ENCODE data around the gene RTN4R. TPM values are rescaled to one million over a fixed set of nuclear protein-coding genes. Genes with fewer than 3 reads are reported as not detected.
A peak's percentile ranks its signal among the peaks of the same experiment; 100 is the strongest.

Gene RTN4R
- polyA plus RNA-seq, 1 experiment: 0.16 TPM

GRCh38 chr22:20205964-20206708 is 62.0 kb downstream of the RTN4R start:
- peaks cover 6% of the 10 kb centered on the region; the same call in 1 of the 2 replicates for H3K9me3 ChIP-seq (ENCODE audit: control insufficient read depth, insufficient read depth, low read length)
- peak overlapping the region; percentile 70 for H3K4me3 ChIP-seq (ENCODE audit: low read depth, low read length)
- CTCF ChIA-PET: interaction anchor here (0.6 kb wide), 1 partner anchor 82 kb away, joined by 8 read pairs; no protein-coding TSS in a partner anchor
- POLR2A ChIA-PET: no interaction called here
- H3K27me3 ChIP-seq (ENCODE audit: control insufficient read depth, insufficient read depth, low read length): no peaks in the 10 kb centered on the region
- peak overlapping the region; percentile 52 for H3K27ac ChIP-seq (ENCODE audit: low read depth, low read length)
- peak; percentile 11 for DNase-seq (ENCODE audit: low read depth, low spot score)
- TF ChIP-seq, protein P1, sequence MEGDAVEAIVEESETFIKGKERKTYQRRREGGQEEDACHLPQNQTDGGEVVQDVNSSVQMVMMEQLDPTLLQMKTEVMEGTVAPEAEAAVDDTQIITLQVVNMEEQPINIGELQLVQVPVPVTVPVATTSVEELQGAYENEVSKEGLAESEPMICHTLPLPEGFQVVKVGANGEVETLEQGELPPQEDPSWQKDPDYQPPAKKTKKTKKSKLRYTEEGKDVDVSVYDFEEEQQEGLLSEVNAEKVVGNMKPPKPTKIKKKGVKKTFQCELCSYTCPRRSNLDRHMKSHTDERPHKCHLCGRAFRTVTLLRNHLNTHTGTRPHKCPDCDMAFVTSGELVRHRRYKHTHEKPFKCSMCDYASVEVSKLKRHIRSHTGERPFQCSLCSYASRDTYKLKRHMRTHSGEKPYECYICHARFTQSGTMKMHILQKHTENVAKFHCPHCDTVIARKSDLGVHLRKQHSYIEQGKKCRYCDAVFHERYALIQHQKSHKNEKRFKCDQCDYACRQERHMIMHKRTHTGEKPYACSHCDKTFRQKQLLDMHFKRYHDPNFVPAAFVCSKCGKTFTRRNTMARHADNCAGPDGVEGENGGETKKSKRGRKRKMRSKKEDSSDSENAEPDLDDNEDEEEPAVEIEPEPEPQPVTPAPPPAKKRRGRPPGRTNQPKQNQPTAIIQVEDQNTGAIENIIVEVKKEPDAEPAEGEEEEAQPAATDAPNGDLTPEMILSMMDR (IDR thresholded peaks at IDR 0.05; ENCODE audit: low read depth, low read length): peak; percentile 25; the same call in 1 of the 2 replicates

DNA sequence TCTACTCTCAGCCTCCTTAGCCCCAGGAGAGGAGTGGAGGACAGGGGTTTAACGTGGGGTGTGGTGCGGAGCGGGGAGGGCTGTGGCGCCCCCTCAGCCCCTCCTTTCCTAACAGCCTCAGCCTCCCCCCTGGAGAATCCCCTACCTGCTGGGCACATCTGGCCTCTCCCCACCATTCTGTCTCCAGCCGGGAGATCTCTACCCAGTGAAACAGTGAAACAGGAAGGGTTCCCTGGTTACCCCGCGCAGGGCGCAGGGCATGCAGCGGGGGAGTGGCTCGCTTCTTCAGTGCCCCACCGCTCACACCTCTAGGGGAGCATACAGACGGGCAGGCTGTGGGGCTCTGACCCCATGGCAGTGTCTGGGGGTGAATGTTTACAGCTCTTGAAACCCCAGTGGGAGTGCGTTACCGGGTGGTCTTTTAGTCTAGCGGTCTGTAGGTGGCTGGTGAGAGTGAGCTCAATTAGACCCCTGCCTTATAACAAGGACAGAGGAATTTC is 62.6 kb downstream of the RTN4R start:
- Histone ChIP-seq H3K27me3 (ENCODE audit: control insufficient read depth, insufficient read depth, low read length) (no peaks in the 10 kb centered on the region), H3K27ac (ENCODE audit: low read depth, low read length) (no peak overlapping the region), H3K9me3 (ENCODE audit: control insufficient read depth, insufficient read depth, low read length) (peaks cover 6% of the 10 kb centered on the region; the same call in 1 of the 2 replicates), H3K4me3 (ENCODE audit: low read depth, low read length) (no peak overlapping the region)
- CTCF ChIA-PET: no interaction called here
- POLR2A ChIA-PET: no interaction called here
- DNase-seq (ENCODE audit: low read depth, low spot score): no peak
- TF ChIP-seq, protein P1 (IDR thresholded peaks at IDR 0.05; ENCODE audit: low read depth, low read length): no peak

DNA sequence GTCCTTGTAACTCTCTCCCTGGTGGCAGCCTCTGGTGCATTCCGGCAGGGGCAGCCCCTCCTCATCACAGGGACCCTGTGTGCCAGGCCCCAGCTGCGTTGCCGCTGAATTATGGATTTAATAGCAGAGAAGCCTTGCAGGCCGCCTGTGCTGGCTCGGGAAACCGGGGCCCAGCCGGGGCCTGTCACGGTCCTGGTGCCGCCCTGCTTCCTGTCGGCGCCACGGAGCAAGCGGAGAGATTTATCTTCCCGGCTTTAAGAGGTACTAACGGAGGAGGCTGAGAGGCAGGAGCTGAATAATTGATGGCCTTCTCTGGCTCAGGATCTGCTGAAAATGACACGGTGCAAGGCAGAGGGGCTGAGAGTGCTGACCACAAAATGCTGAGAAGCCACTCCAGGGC is 63.3 kb downstream of the RTN4R start:
- Histone ChIP-seq H3K9me3 (ENCODE audit: control insufficient read depth, insufficient read depth, low read length) (peaks cover 6% of the 10 kb centered on the region; the same call in 1 of the 2 replicates), H3K27ac (ENCODE audit: low read depth, low read length) (no peak overlapping the region), H3K4me3 (ENCODE audit: low read depth, low read length) (no peak overlapping the region), H3K27me3 (ENCODE audit: control insufficient read depth, insufficient read depth, low read length) (peaks cover 3% of the 10 kb centered on the region)
- DNase-seq (ENCODE audit: low read depth, low spot score): no peak
- TF ChIP-seq, protein P1 (IDR thresholded peaks at IDR 0.05; ENCODE audit: low read depth, low read length): no peak
- CTCF ChIA-PET: no interaction called here
- POLR2A ChIA-PET: no interaction called here

- TF ChIP-seq, protein P1 (IDR thresholded peaks at IDR 0.05; ENCODE audit: low read depth, low read length): no peak
- POLR2A ChIA-PET: no interaction called here
These were observed 63.8 kb downstream of the RTN4R start for GRCh38 chr22:20204311-20204710.

GRCh38 chr22:20203552-20204201 is 64.4 kb downstream of the RTN4R start:
- DNase-seq (ENCODE audit: low read depth, low spot score): no peak
- Histone ChIP-seq H3K27me3 (ENCODE audit: control insufficient read depth, insufficient read depth, low read length) (peaks cover 11% of the 10 kb centered on the region), H3K4me3 (ENCODE audit: low read depth, low read length) (no peak overlapping the region), H3K9me3 (ENCODE audit: control insufficient read depth, insufficient read depth, low read length) (peaks cover 6% of the 10 kb centered on the region; the same call in 1 of the 2 replicates), H3K27ac (ENCODE audit: low read depth, low read length) (no peak overlapping the region)
- ChIA-PET CTCF (no interaction called here), POLR2A (no interaction called here)
- TF ChIP-seq, protein P1 (IDR thresholded peaks at IDR 0.05; ENCODE audit: low read depth, low read length): no peak

More at GRCh38 chr22:20204311-20204710, 63.8 kb downstream of the RTN4R start:
- CTCF ChIA-PET: no interaction called here
- no peak overlapping the region for H3K4me3 ChIP-seq (ENCODE audit: low read depth, low read length)
- H3K27ac ChIP-seq (ENCODE audit: low read depth, low read length): no peak overlapping the region
- peaks cover 6% of the 10 kb centered on the region; the same call in 1 of the 2 replicates for H3K9me3 ChIP-seq (ENCODE audit: control insufficient read depth, insufficient read depth, low read length)
- H3K27me3 ChIP-seq (ENCODE audit: control insufficient read depth, insufficient read depth, low read length): peaks cover 5% of the 10 kb centered on the region
- no peak for DNase-seq (ENCODE audit: low read depth, low spot score)

Measured in AG04450 (cell line).